ENCODE results near the gene CCNA2.

The CCNA2 gene

GRCh38 chr4:121817701-121818100, 6.0 kb downstream of the CCNA2 start:
- Histone ChIP-seq H3K4me3 (ENCODE audit: low read depth, low read length) (no peak overlapping the region), H3K27me3 (no peaks in the 10 kb centered on the region), H3K4me1 (no peaks in the 10 kb centered on the region), H3K36me3 (peaks cover 91% of the 10 kb centered on the region), H3K9me3 (no peaks in the 10 kb centered on the region)
- no peak for DNase-seq
- no peak for TF ChIP-seq CTCF (IDR thresholded peaks at IDR 0.05; ENCODE audit: low read depth, low read length)

GRCh38 chr4:121817006-121817405, 6.7 kb downstream of the CCNA2 start:
- Histone ChIP-seq H3K36me3 (peaks cover 94% of the 10 kb centered on the region), H3K27me3 (no peaks in the 10 kb centered on the region), H3K4me1 (no peaks in the 10 kb centered on the region), H3K9me3 (no peaks in the 10 kb centered on the region), H3K4me3 (ENCODE audit: low read depth, low read length) (no peak overlapping the region)
- no peak for DNase-seq
- TF ChIP-seq CTCF (IDR thresholded peaks at IDR 0.05; ENCODE audit: low read depth, low read length) = no peak

- Histone ChIP-seq H3K4me1 (no peaks in the 10 kb centered on the region), H3K4me3 (ENCODE audit: low read depth, low read length) (no peak overlapping the region), H3K27me3 (no peaks in the 10 kb centered on the region), H3K36me3 (peaks cover 89% of the 10 kb centered on the region), H3K9me3 (no peaks in the 10 kb centered on the region)
- no peak for DNase-seq
- TF ChIP-seq CTCF (IDR thresholded peaks at IDR 0.05; ENCODE audit: low read depth, low read length) = no peak
Measured at GRCh38 chr4:121814756-121815155, 8.9 kb downstream of the CCNA2 start.

- no peaks in the 10 kb centered on the region for H3K27me3 ChIP-seq
- no peak for DNase-seq
Measured at GRCh38 chr4:121811122-121811521, 12.6 kb downstream of the CCNA2 start.

GRCh38 chr4:121806411-121806810, 17.3 kb downstream of the CCNA2 start:
- Histone ChIP-seq H3K4me3 (ENCODE audit: low read depth, low read length) (no peak overlapping the region), H3K9me3 (no peaks in the 10 kb centered on the region), H3K36me3 (peaks cover 77% of the 10 kb centered on the region), H3K4me1 (no peaks in the 10 kb centered on the region), H3K27me3 (no peaks in the 10 kb centered on the region)
- no peak for TF ChIP-seq CTCF (IDR thresholded peaks at IDR 0.05; ENCODE audit: low read depth, low read length)
- DNase-seq = no peak

More at GRCh38 chr4:121811122-121811521, 12.6 kb downstream of the CCNA2 start:
- no peaks in the 10 kb centered on the region for H3K4me1 ChIP-seq
- no peaks in the 10 kb centered on the region for H3K9me3 ChIP-seq
- H3K36me3 ChIP-seq = peaks cover 85% of the 10 kb centered on the region
- TF ChIP-seq CTCF (IDR thresholded peaks at IDR 0.05; ENCODE audit: low read depth, low read length) = no peak
- H3K4me3 ChIP-seq (ENCODE audit: low read depth, low read length) = no peak overlapping the region

GRCh38 chr4:121801715-121802075, 22.0 kb downstream of the CCNA2 start:
- DNase-seq = no peak
- H3K36me3 ChIP-seq = peaks cover 40% of the 10 kb centered on the region
- no peaks in the 10 kb centered on the region for H3K27me3 ChIP-seq
- peak overlapping the region; percentile 93 for H3K4me3 ChIP-seq (ENCODE audit: low read depth, low read length)
- no peaks in the 10 kb centered on the region for H3K9me3 ChIP-seq
- TF ChIP-seq CTCF (IDR thresholded peaks at IDR 0.05; ENCODE audit: low read depth, low read length) = no peak
- no peaks in the 10 kb centered on the region for H3K4me1 ChIP-seq

Data from BE2C (cell line).